Osteoblast (primary cell): Measurements from ENCODE around the gene PAH. TPM values are rescaled to one million over a fixed set of nuclear protein-coding genes. Genes with fewer than 3 reads are reported as not detected.

ENCODE experiments used
- DNase-seq: peaks from one replicate; pipeline ENCODE4 v3.0.0; 2011; ENCODE audit warnings: low spot score, mixed read lengths; ENCODE audit not compliant: insufficient read length; ENCODE audit errors: missing footprints
- H2AFZ ChIP-seq: 2 replicates; pipeline ENCODE4 v1.6.0; 2011; ENCODE audit warnings: mild to moderate bottlenecking, low read length
- H3K27ac ChIP-seq: 2 replicates; pipeline ENCODE4 v1.5.1; 2011; ENCODE audit warnings: mild to moderate bottlenecking, low read depth, low read length, moderate library complexity
- H3K27me3 ChIP-seq: 2 replicates; pipeline ENCODE4 v1.6.0; 2012; ENCODE audit warnings: mild to moderate bottlenecking, control low read depth, inconsistent platforms, low read length, moderate library complexity; ENCODE audit not compliant: insufficient read depth
- H3K36me3 ChIP-seq: 2 replicates; pipeline ENCODE4 v1.5.1; 2011; ENCODE audit warnings: mild to moderate bottlenecking, low read length, control low read depth, moderate library complexity; ENCODE audit not compliant: insufficient read depth
- H3K4me1 ChIP-seq: 2 replicates; pipeline ENCODE4 v1.5.1; 2011; ENCODE audit warnings: mild to moderate bottlenecking, low read length, control low read depth, moderate library complexity; ENCODE audit not compliant: insufficient read depth
- H3K4me2 ChIP-seq: 2 replicates; pipeline ENCODE4 v1.6.0; 2011; ENCODE audit warnings: mild to moderate bottlenecking, low read length; ENCODE audit not compliant: insufficient read depth
- H3K4me3 ChIP-seq: fragments of 200-600 bp; sonication (generic); 3 replicates; pipeline ENCODE4 v1.5.1; 2012; ENCODE audit warnings: mild to moderate bottlenecking, low read length, inconsistent platforms; ENCODE audit not compliant: insufficient read depth
- H3K79me2 ChIP-seq: 2 replicates; pipeline ENCODE4 v1.6.0; 2012; ENCODE audit warnings: mild to moderate bottlenecking, low read length, control low read depth, inconsistent platforms; ENCODE audit not compliant: insufficient read depth
- H3K9me3 ChIP-seq: 2 replicates; pipeline ENCODE4 v1.5.1; 2011; ENCODE audit warnings: low read depth, low read length, control low read depth
- H4K20me1 ChIP-seq: 2 replicates; pipeline ENCODE4 v1.6.0; 2012; ENCODE audit warnings: mild to moderate bottlenecking, low read length, control low read depth; ENCODE audit not compliant: insufficient read depth
- total RNA-seq: library from RNA; depleted of rRNA; stranded (reverse); fragments of >200 nt; gene quantifications from 2 replicates; pipeline ENCODE4 v1.2.3, GENCODE V29; 2012
- TF ChIP-seq, protein P1 (sequence below): IDR thresholded peaks from 2 replicates; pipeline ENCODE4 v1.5.1; 2011; ENCODE audit warnings: mild to moderate bottlenecking, low read depth, low read length, moderate library complexity; ENCODE audit errors: extremely low read depth

PAH gene
- total RNA-seq, 1 donor, result not detected

DNA sequence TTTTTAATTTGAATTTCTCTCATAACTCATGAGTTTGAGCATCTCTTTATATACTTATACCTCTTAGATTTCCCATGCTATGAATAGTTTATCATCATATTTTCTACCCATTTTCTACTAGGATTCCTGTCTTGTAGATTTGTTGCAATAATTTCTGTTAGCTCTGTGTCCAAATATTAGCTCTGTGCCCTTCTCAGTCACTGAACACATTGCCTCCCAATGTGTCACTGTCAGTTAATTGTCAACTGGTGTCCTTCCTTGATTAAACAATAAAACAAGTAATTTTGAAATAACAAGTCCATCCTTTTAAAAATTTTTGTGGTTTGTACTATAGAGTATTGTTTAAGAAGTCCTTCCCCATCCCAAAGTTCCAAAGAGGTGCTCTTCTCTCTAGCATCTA lies 4.2 kb upstream of the PAH start:
- H3K4me1 ChIP-seq, result no peaks in the 10 kb centered on the region
- no peaks in the 10 kb centered on the region for H4K20me1 ChIP-seq
- no peak overlapping the region for H3K4me2 ChIP-seq
- no peak overlapping the region for H3K4me3 ChIP-seq
- H3K27ac ChIP-seq, result no peak overlapping the region
- H3K79me2 ChIP-seq, result no peaks in the 10 kb centered on the region
- no peaks in the 10 kb centered on the region for H3K27me3 ChIP-seq
- no peaks in the 10 kb centered on the region for H3K9me3 ChIP-seq
- DNase-seq, result no peak
- TF ChIP-seq, protein P1, sequence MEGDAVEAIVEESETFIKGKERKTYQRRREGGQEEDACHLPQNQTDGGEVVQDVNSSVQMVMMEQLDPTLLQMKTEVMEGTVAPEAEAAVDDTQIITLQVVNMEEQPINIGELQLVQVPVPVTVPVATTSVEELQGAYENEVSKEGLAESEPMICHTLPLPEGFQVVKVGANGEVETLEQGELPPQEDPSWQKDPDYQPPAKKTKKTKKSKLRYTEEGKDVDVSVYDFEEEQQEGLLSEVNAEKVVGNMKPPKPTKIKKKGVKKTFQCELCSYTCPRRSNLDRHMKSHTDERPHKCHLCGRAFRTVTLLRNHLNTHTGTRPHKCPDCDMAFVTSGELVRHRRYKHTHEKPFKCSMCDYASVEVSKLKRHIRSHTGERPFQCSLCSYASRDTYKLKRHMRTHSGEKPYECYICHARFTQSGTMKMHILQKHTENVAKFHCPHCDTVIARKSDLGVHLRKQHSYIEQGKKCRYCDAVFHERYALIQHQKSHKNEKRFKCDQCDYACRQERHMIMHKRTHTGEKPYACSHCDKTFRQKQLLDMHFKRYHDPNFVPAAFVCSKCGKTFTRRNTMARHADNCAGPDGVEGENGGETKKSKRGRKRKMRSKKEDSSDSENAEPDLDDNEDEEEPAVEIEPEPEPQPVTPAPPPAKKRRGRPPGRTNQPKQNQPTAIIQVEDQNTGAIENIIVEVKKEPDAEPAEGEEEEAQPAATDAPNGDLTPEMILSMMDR, result no peak
- H3K36me3 ChIP-seq, result no peaks in the 10 kb centered on the region
- no peak overlapping the region for H2AFZ ChIP-seq

DNA sequence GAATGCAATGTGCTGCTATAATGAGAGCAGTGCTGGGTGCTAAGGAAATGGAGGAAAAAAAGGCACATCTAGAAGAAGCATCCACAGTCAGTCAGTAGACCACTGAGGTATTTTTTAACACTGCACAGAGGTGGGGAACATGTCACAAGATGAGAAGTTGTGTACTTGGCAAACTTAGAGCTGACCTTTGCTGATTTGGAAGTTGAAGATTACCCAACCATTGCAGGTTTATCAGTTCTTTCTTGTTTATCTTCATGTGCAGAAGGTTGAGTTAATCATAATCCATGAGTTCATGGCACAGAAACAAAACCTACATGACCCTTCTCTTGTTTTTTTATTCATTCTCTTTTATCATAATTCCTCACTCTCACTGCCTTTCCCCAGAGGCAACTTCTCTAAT lies 3.2 kb upstream of the PAH start:
- no peaks in the 10 kb centered on the region for H4K20me1 ChIP-seq
- H3K79me2 ChIP-seq, result no peaks in the 10 kb centered on the region
- H3K36me3 ChIP-seq, result no peaks in the 10 kb centered on the region
- TF ChIP-seq, protein P1, result no peak
- H3K4me2 ChIP-seq, result no peak overlapping the region
- H3K27me3 ChIP-seq, result no peaks in the 10 kb centered on the region
- no peak overlapping the region for H3K27ac ChIP-seq
- DNase-seq, result no peak
- H3K4me1 ChIP-seq, result no peaks in the 10 kb centered on the region
- H3K4me3 ChIP-seq, result no peak overlapping the region
- no peaks in the 10 kb centered on the region for H3K9me3 ChIP-seq
- no peak overlapping the region for H2AFZ ChIP-seq

DNA sequence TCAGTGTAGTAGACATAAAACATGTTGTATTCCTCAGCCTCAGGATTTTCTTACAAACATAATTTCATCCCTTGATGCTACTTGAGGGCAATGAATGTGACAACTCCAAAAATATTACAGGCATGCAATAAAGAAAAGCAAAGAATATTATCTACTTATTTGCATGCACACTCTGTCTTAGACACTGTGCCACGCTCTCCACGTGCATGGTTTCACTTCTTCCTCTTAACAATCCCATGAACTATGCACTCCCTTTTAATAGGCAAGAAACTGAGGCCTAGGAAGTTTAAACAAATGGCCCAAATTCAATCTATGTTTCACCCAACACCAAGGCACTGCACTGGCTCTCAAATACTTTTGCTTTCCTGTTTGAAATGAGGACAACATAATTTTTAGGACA lies 1.8 kb upstream of the PAH start:
- H3K36me3 ChIP-seq, result no peaks in the 10 kb centered on the region
- no peaks in the 10 kb centered on the region for H4K20me1 ChIP-seq
- no peak overlapping the region for H3K4me2 ChIP-seq
- no peak overlapping the region for H3K4me3 ChIP-seq
- H3K9me3 ChIP-seq, result no peaks in the 10 kb centered on the region
- no peak overlapping the region for H2AFZ ChIP-seq
- H3K4me1 ChIP-seq, result no peaks in the 10 kb centered on the region
- TF ChIP-seq, protein P1, result no peak
- H3K27ac ChIP-seq, result no peak overlapping the region
- H3K79me2 ChIP-seq, result no peaks in the 10 kb centered on the region
- no peaks in the 10 kb centered on the region for H3K27me3 ChIP-seq
- no peak for DNase-seq

DNA sequence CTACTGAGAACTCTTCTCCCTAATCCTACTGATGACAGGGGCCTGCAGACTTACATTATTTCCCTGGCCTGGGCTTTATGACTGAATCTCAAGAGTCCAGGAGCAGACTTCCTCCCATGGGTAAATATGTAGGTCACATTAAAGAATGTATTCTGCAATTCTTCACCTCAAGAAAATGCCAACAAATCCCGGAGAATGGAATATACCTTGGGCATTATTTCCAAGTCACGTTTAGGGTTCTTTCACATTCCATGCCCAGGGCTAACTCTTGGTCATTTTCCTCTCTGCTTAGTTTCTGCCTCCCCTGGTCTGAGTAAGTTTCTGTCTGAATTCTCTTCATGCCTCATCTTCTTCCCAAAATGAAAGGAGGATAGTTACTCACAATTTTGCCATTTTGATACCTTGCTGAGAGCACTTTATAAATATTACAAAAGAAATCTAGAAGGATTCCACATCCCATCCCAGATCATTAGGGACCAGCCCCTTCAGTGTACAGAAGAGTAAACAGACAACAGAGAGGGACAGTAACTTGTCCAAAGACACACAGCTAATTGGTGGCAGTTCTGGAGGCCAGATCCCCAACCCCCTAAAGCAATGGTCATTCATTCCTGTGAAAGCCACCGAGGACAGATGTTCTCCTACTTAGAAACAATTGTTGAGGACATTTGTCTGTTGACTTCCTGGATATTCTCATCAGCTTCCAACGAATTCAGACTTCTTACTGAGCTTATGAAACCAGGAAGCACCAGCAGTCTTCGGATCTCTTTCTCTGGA lies 605 bp downstream of the PAH start:
- H4K20me1 ChIP-seq, result no peaks in the 10 kb centered on the region
- H2AFZ ChIP-seq, result no peak overlapping the region
- H3K4me1 ChIP-seq, result no peaks in the 10 kb centered on the region
- no peak overlapping the region for H3K27ac ChIP-seq
- no peak overlapping the region for H3K4me2 ChIP-seq
- H3K9me3 ChIP-seq, result no peaks in the 10 kb centered on the region
- H3K36me3 ChIP-seq, result no peaks in the 10 kb centered on the region
- H3K4me3 ChIP-seq, result no peak overlapping the region
- H3K79me2 ChIP-seq, result no peaks in the 10 kb centered on the region
- TF ChIP-seq, protein P1, result no peak
- H3K27me3 ChIP-seq, result no peaks in the 10 kb centered on the region
- no peak for DNase-seq
